ENCODE results near the gene SF3B6.
"Not testable (repeated sequence)": the region's sequence is repeated elsewhere in the genome, so short reads cannot be mapped to it uniquely, and the experiment has no call there.

Gene SF3B6

GRCh38 chr2:24047703-24048033 lies 28.5 kb downstream of the SF3B6 start:
- peak overlapping the region; percentile 96 for H3K4me3 Mint-ChIP-seq
- H3K9me3 Mint-ChIP-seq: no peaks in the 10 kb centered on the region
- peak overlapping the region; percentile 82 for H3K27ac Mint-ChIP-seq
- H3K4me1 Mint-ChIP-seq: peaks cover 35% of the 10 kb centered on the region
- H3K36me3 Mint-ChIP-seq: peaks cover 4% of the 10 kb centered on the region
- peaks cover 5% of the 10 kb centered on the region for H3K27me3 Mint-ChIP-seq

GRCh38 chr2:24046930-24047702 lies 29.0 kb downstream of the SF3B6 start, which contains the start of gene WDCP:
Gene WDCP, minus strand, starts transcription at chr2:24047391. Its CDS starts 7,897 bp downstream, at chr2:24039494.
- H3K27me3 Mint-ChIP-seq: peaks cover 5% of the 10 kb centered on the region
- H3K36me3 Mint-ChIP-seq: peaks cover 4% of the 10 kb centered on the region
- peak within 1 kb of the TSS; percentile 82 for H3K27ac Mint-ChIP-seq
- H3K9me3 Mint-ChIP-seq: no peaks in the 10 kb centered on the region
- H3K4me1 Mint-ChIP-seq: peaks cover 35% of the 10 kb centered on the region
- H3K4me3 Mint-ChIP-seq: peak within 1 kb of the TSS; percentile 96

GRCh38 chr2:24046599-24046929 lies 29.6 kb downstream of the SF3B6 start:
- Mint-ChIP-seq H3K4me3 (peak overlapping the region; percentile 96), H3K36me3 (peaks cover 4% of the 10 kb centered on the region), H3K4me1 (peaks cover 35% of the 10 kb centered on the region)

DNA sequence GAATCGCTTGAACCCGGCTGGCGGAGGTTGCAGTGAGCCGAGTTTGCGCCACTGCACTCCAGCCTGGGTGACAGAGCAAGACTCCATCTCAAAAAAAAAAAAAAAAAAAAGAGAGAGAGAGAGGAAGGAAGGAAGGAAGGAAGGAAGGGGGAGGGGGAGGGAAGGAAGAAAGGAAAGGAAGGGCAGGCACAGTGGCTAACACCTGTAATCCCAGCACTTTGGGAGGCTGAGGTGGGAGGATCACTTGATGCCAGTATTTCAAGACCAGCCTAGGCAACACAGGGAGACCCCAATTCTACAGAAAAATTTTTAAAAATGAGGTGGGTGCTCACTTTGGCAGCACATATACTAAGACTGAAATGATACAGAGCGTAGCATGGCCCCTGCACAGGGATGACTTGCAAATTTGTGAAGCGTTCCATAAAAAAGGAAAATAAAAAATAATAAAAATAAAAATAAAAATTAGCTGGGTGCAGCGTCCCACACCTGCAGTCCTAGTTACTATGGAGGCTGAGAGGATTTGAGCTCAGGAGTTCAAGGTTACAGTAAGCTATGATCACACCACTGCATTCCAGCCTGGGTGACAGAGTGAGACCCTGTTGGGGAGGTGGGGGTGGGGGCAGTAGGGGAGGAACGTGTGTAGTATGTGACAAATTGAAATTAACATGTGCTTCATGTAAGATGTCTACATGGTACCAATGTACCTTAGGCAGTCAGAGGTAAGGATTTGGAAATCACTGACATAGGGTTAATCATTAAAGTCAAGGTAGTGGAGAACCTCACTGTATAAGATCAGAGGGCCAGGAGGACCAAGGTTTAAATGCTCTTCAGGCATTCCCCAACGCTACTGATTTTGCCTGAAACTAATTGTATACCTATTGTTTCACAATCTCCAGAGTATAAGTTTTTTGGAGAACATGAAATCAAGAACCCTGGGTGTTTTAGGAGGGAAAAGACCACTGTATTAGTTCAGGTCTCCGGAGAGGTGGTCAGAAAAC lies 30.3 kb downstream of the SF3B6 start:
- peaks cover 5% of the 10 kb centered on the region for H3K27me3 Mint-ChIP-seq
- H3K9me3 Mint-ChIP-seq: no peaks in the 10 kb centered on the region
- H3K36me3 Mint-ChIP-seq: peaks cover 4% of the 10 kb centered on the region
- H3K4me1 Mint-ChIP-seq: peaks cover 35% of the 10 kb centered on the region
- H3K4me3 Mint-ChIP-seq: peak overlapping the region; percentile 96
- H3K27ac Mint-ChIP-seq: no peak overlapping the region

More at GRCh38 chr2:24046599-24046929, 29.6 kb downstream of the SF3B6 start:
- no peak overlapping the region for H3K27ac Mint-ChIP-seq
- H3K27me3 Mint-ChIP-seq: peaks cover 5% of the 10 kb centered on the region
- H3K9me3 Mint-ChIP-seq: no peaks in the 10 kb centered on the region

DNA sequence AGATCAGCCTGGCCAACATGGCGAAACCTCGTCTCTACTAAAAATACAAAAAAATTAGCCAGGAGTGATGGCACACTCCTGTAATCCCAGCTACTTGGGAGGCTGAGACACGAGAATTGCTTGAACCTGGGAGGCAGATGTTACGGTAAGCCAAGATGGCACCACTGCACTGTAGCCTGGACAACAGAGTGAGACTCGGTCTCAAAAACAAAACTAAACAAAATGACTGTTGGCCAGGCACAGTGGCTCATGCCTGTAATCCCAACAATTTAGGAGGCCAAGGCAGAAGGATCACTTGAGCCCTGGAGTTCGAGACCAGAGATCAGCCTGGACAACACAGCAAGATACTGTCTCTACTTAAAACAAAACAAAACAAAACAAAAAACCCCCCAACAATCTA lies 33.0 kb downstream of the SF3B6 start:
- H3K4me3 Mint-ChIP-seq, H3K27me3 Mint-ChIP-seq, H3K27ac Mint-ChIP-seq, H3K9me3 Mint-ChIP-seq: not testable (repeated sequence)
- peaks cover 11% of the 10 kb centered on the region for H3K36me3 Mint-ChIP-seq
- peaks cover 35% of the 10 kb centered on the region for H3K4me1 Mint-ChIP-seq

DNA sequence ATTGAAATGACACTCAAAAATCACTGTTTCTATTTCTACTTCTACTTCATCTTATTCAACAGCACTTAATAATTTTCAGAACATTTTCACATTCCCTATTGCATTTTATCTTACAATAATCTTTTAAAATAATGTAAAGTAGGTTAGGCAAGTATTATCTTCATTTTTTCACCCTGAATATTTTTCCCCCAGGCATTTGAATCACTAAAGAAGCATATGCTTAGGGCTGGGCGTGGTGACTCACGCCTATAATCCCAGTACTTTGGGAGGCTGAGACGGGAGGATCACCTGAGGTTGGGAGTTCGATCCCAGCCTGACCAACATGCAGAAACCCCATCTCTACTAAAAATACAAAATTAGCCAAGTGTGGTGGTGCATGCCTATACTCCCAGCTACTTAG lies 35.6 kb downstream of the SF3B6 start:
- H3K9me3 Mint-ChIP-seq: no peaks in the 10 kb centered on the region
- H3K4me3 Mint-ChIP-seq: no peak overlapping the region
- no peaks in the 10 kb centered on the region for H3K27me3 Mint-ChIP-seq
- peaks cover 27% of the 10 kb centered on the region for H3K4me1 Mint-ChIP-seq
- H3K36me3 Mint-ChIP-seq: peaks cover 13% of the 10 kb centered on the region
- no peak overlapping the region for H3K27ac Mint-ChIP-seq

DNA sequence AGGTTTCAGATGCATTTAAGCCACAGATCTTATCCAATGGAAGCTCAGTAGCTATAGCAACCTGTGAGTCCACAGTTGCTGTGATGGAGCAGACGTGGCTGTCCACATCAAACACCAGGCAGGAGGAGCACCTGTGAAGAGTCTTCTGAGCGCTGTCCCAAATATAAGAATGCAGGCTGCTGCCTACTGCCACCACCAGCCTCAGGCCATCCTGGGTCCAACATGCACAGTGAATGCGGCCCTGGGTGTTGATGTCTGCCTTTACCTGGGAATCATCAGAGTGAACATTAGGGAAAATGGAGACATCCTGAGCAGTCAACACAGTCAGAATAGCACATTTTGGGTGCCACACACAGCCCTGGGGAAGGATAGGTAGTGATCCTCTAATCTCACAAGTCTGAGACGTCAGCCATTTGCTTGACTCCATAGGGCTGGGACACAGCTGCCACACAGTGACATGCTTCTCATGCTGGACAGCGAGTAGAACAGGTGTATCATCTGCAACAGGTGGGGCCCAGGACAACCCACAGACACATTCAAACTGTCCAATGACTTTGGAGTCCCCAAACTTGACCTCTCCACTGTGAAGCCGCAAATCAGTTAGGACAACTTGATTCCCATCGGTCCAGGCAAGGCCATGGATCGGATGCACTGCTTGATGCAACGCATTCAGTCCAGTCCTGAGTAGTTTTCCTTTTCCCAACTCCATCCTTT lies 37.2 kb downstream of the SF3B6 start:
- no peak overlapping the region for H3K4me3 Mint-ChIP-seq
- no peaks in the 10 kb centered on the region for H3K9me3 Mint-ChIP-seq
- peaks cover 23% of the 10 kb centered on the region for H3K4me1 Mint-ChIP-seq
- no peaks in the 10 kb centered on the region for H3K27me3 Mint-ChIP-seq
- H3K27ac Mint-ChIP-seq: no peak overlapping the region
- peaks cover 14% of the 10 kb centered on the region for H3K36me3 Mint-ChIP-seq

DNA sequence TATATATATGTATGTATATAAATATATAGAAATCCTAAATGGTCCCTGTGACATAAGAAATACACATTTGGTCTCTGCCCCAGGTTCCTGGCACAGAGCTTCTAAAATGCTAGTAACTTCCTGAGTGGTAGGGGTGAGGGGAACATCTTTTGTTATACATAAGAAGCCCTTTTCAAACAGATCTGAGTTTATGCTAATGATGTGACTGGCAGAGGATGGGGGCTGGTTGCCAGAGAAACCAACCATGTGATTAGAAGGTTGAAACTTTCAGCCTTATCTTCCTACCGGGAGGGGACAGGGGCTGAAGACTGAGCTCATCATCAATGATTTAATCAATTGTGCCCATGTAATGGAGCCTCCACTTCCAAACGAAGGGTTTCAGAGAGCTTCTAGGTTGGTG lies 49.9 kb downstream of the SF3B6 start:
- Mint-ChIP-seq H3K9me3 (no peaks in the 10 kb centered on the region), H3K27ac (no peak overlapping the region), H3K4me3 (no peak overlapping the region), H3K36me3 (peaks cover 25% of the 10 kb centered on the region), H3K27me3 (no peaks in the 10 kb centered on the region), H3K4me1 (no peaks in the 10 kb centered on the region)

DNA sequence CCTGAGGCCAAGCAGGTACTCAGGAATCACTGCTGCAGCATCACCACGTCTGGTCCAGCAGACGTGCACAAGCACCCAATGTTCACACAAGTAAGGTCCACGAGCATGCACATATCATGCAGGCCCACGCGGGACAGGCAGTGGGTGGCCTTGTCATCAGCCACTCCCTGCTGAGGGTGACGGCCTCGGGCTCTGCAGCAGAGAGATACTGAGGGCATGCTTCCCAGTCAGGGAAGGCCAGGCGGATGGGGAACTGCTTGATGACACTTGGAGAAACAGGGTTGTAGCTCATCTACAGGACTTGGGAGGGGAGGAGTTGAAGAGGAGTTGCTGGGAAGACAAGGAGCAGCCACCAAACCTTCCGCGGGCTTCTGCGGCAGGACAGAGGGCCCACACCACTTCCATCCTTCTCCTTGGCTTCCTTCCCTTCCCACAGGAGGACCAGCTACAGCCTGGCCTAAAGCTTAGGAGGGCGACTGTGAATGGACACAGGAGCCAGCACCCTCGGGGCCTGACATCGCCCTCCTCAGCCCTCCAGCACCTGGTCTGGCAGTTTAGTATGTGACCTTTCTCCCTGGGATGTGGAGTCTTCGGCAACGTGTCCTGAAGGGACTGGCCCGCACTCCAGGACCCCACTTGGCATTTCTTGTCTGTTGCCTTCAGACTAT lies 51.0 kb downstream of the SF3B6 start:
- Mint-ChIP-seq H3K36me3 (peaks cover 21% of the 10 kb centered on the region), H3K9me3 (no peaks in the 10 kb centered on the region), H3K27ac (no peak overlapping the region), H3K27me3 (no peaks in the 10 kb centered on the region), H3K4me1 (no peaks in the 10 kb centered on the region), H3K4me3 (no peak overlapping the region)

DNA sequence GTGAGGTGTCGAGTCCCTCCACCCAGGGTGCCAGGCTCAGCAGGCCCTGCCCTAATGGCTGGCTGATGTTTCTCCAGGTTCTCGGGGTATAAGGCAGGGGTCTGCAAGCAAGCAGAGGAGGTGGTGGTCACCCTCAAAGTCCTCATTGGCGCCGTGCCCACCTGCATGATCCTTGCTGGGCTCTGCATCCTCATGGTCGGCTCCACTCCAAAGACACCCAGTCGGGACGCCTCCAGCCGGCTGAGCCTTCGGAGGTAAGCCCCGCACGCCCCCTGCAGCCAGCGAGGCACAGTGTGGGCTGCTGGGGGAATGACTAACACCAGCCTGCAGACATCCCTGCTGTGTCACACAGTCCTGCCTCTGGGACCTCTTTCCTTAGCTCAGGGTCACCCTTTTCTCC lies 52.1 kb downstream of the SF3B6 start:
- Mint-ChIP-seq H3K4me1 (no peaks in the 10 kb centered on the region), H3K36me3 (peaks cover 15% of the 10 kb centered on the region), H3K4me3 (no peak overlapping the region), H3K27me3 (no peaks in the 10 kb centered on the region), H3K9me3 (no peaks in the 10 kb centered on the region), H3K27ac (no peak overlapping the region)

DNA sequence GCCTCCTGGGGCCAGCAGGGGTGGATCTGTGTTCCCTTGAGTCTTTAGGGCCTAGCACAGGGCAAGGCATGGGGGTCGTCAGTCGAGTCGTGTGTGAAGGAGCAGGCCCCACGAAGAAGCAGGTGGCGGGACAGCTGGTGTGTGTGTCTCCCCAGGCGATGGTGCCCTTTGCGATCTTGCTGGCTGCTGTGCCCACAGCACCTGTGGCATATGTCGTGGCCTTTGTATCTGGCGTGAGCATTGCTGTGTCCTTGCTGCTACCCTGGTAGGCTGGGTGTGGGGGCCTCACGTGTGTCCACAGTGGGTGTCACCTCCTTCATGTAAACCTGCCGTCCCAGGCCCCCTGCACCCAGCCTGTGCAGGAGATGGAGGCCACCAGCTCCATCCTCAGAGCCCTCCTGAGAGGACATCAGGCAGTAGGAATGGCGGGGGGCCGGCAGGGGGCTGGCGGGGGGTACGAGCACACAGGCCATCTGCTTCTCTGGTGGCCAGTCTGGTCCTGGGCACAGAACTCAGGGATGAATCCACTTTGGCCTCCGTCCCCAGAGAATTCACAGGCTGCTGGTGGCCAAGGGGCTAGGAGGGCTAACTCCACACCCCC lies 53.1 kb downstream of the SF3B6 start:
- H3K27ac Mint-ChIP-seq: no peak overlapping the region
- no peaks in the 10 kb centered on the region for H3K9me3 Mint-ChIP-seq
- no peak overlapping the region for H3K4me3 Mint-ChIP-seq
- H3K27me3 Mint-ChIP-seq: no peaks in the 10 kb centered on the region
- no peaks in the 10 kb centered on the region for H3K4me1 Mint-ChIP-seq
- peaks cover 10% of the 10 kb centered on the region for H3K36me3 Mint-ChIP-seq

- H3K4me1 Mint-ChIP-seq: no peaks in the 10 kb centered on the region
- peaks cover 10% of the 10 kb centered on the region for H3K36me3 Mint-ChIP-seq
- H3K4me3 Mint-ChIP-seq: no peak overlapping the region
- H3K27me3 Mint-ChIP-seq: no peaks in the 10 kb centered on the region
- peak overlapping the region; percentile 43 for H3K27ac Mint-ChIP-seq
- no peaks in the 10 kb centered on the region for H3K9me3 Mint-ChIP-seq
Measured at GRCh38 chr2:24022324-24022974, 53.7 kb downstream of the SF3B6 start.

GRCh38 chr2:24021122-24021998 lies 54.8 kb downstream of the SF3B6 start:
- no peaks in the 10 kb centered on the region for H3K27me3 Mint-ChIP-seq
- no peak overlapping the region for H3K27ac Mint-ChIP-seq
- H3K36me3 Mint-ChIP-seq: peaks cover 9% of the 10 kb centered on the region
- H3K4me3 Mint-ChIP-seq: no peak overlapping the region
- no peaks in the 10 kb centered on the region for H3K9me3 Mint-ChIP-seq
- no peaks in the 10 kb centered on the region for H3K4me1 Mint-ChIP-seq

- H3K9me3 Mint-ChIP-seq: no peaks in the 10 kb centered on the region
- H3K36me3 Mint-ChIP-seq: peaks cover 9% of the 10 kb centered on the region
- H3K27ac Mint-ChIP-seq: no peak overlapping the region
- H3K27me3 Mint-ChIP-seq: no peaks in the 10 kb centered on the region
- H3K4me1 Mint-ChIP-seq: no peaks in the 10 kb centered on the region
- H3K4me3 Mint-ChIP-seq: no peak overlapping the region
Measured at GRCh38 chr2:24020244-24020643, 55.9 kb downstream of the SF3B6 start.

Data from activated naive CD4-positive, alpha-beta T cell treated with anti-CD3 and anti-CD28 coated beads, Interleukin-2, amount 50 U/mL, for 24 hours (primary cell).